ENCODE measurements around the gene IL13.

GRCh38 chr5:132708645-132709044 is 50.7 kb downstream of the IL13 start:
- TF ChIP-seq CTCF (IDR thresholded peaks at IDR 0.05) (no peak), POLR2A (IDR thresholded peaks at IDR 0.05) (no peak)

Measured in thyroid gland (tissue), 4 donors.